ENCODE data around the gene EXOG. TPM values are rescaled to one million over a fixed set of nuclear protein-coding genes. Genes with fewer than 3 reads are reported as not detected.

Gene EXOG
- polyA plus RNA-seq, 1 donor = 17.4 TPM

DNA sequence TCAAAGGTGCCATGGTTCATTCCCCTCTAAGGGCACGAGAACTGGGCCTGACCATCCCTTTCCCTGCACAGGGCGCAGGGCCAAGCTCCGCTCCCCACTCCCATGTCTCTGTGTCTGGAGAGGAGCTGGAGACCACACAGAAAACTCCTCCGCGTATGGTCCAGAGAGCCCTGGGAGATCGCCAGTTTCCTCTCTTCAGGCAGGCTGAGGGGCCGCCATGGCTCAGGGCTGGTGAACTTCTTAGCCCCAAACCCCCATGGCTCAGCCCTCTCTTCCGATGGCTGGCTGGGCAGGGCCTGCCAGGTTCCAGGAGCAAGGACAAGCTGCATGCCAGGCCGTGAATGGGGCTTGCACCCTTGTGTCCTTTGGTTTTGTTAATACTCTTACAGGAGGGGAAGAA, 52.9 kb downstream of the EXOG start:
- no peak for DNase-seq

DNA sequence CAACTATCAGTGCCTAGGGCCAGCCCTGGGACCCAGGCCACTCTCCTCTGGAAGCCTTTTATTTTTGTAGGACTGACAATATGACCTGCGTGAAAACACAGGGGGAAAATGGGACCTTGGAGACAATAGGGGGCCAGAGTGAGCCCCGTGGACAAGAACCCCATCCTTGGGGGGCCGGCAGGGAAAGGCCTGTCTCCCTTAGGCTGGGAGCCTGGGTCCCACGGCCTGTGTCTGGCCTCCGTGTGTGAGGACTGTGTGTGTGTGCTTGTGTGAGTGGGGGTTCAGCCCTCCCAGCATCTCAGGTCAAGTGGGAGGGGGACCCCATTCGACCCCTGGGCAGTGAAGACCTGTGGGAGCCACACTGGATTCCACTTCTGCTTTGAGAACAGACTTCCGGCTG, 53.3 kb downstream of the EXOG start:
- no peak for DNase-seq

DNA sequence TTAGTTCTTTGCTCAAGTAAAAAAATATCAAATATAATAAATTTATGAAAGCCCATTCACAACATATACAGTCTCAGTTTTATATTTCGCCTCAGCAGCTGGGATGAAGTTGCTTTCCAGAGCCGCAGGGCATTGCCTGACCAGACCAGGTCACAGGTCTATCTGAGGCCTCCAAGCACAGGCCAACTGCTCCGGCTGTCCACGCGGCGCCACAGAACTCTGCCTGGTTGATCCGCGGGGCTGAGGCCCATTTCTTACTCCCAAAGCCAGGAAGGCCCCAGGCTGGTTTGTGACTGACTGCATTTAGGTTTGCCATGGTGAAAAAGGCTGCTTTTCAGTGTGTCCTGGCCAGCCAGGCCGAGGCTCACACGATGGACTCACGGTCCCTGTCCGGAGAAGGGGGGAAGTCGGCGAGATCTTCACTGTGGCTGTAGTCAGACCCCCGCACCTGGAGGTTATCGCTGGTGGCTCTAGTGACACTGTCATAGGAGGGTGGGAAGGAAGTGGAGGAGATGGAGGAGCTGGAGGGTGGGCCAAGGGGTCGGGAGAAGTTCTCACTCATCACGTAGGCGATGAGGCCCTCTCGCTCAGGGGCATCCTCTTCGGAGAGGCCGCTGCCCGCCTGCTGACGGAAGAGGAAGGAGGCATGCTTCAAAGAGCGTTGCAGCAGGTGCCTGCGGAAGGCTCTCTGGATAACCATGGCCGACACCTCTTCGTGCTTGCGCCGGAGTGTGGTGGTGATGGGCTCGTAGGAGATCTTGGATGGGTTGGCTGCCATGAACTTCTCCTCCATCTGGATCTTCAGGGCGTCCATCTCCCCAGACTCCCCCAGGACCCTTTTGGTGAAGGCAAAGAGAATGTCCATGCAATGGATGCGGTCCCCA, 54.1 kb downstream of the EXOG start:
- no peak for DNase-seq

DNA sequence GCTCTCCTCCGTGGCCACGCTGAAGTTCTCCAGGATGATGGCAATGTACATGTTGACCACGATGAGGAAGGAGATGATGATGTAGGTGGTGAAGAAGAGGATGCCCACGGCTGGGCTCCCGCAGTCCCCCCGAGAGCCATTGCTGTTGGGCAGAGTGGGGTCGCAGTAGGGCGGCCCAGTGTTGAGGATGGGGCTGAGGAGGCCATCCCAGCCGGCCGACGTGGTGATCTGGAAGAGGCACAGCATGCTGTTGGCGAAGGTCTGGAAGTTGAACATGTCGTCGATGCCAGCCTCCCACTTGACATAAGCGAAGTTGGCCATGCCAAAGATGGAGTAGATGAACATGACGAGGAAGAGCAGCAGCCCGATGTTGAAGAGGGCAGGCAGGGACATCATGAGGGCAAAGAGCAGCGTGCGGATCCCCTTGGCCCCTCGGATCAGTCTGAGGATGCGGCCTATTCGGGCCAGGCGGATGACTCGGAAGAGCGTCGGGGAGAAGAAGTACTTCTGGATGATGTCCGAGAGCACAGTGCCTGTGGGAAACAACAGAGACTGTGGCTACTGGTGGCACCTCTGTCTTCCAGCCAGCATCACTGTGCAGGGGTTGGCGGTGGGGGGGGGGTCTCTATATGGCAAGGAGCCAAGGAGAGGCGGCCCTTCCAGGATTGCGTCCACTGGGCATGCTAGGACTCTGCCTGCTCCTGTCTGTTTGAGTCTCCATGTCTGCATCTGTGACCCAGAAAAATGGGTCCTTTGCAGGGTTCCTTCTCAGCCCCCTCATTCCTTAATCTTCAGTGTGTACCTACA, 55.1 kb downstream of the EXOG start:
- no peak for DNase-seq

DNA sequence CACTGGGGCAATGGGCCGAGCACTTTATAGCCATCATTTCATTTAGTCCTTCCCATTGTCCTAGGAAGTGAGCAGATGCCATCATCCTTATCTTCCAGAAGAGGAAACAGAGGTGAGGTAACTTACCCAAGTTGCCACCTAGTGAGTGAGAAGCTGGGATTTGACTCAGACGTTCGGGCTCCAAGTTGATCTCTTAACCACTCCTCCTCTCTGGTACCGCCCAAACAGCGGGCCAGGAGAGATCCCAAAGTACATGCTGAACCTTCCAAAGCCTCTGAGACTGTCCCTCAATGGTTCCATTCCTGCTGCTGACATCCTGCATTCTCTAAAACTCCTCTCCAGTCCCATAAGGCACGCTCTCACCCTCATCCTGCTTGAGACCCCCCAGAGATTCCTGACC, 56.2 kb downstream of the EXOG start:
- no peak for DNase-seq

DNA sequence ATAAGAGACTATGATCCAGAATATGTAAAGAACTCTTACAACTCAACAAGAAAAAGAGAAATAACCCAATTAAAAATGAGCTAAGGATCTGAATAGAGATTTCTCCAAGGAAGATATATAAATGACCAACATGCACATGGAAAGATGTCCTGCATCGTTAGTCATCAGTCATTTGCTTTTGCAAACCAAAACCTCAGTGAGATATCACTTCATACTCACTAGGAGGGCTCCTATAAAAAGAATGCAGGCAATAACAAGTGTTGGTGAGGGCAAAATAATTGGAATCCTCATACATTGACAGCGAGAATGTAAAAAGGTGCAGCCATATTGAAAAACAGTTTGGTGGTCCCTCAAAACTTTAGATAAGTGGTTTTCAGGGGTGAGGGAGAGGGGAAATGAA, 56.9 kb downstream of the EXOG start:
- no peak for DNase-seq

DNA sequence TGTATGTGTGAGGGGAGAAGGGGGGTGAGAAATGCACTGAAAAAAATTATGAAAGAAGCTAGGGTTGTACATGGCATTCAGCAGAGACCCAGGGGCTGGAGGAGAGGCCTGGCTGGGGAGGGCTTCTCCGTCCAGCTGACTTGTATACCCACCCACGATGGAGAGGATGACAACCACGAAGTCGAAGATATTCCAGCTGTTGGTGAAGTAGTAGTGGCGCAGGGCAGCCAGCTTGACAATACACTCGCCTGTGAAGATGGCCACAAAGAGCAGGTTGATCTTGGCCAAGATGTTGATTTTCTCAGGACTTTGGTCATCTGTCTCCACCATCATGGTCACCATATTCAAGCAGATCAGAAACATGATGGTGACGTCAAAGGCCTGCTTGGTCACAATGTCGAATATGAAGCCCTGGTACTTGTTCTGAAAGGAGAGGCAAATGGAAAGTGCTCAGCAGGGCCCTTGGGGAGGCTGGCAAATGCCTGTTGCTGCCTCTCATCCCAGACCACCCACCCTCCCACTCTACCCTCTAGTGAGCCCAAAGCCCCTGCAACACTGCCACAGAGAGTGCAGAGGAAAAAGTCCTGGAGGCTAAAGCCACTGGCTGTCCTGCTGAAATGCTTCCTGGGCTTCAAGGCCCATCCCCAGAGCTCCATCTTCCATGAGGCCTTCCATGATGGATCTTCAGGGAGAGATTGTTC, 58.1 kb downstream of the EXOG start:
- no peak for DNase-seq

DNA sequence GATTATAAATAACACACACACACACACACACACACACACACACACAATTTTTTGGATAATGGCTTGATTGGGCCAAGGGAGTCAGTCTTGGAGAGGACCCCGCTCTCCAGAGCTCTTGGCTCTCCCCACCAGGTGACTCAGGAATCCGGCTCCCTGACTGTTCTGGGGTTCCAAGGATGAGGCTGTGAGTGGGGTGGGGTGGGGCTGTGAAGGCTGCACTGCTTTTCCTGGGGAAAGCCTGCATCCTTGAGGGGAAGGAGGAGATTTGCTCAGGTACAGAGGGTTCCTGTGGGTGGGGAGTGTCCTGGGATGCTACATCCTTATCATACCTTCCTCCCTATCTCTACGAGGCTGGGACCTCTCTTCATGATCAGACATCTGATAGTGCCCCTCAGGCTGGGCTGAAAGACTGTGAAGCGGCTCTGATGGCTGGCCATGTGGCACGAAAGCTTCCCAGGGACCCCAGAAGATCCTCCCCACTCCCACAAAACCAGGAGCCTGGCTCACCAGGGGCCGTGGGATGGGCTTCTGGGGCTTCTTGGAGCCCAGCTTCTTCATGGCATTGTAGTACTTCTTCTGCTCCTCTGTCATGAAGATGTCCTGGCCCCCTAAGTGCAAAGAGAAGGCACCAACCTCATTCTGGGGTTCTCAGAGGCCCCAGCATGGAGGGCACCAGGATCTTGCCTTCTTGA, 59.2 kb downstream of the EXOG start:
- no peak for DNase-seq

DNA sequence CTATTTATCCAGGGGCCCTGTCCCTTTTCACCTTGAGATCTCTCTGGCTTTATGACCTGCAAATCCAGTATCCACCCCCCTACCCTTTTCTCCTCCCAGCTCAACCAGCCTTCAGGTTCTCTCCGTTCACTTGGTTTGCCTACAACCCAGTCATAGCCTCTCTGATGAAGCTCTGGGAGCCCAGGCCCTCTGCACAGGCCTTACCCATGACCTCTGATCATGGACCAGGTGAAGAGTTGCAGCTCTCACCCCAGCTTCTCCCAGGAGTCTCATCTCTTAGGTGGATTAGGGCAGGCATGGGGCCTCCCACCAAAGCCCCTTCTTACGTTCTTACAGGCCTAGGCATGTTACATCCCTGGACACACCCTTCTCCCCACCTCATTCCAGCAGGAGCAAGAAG, 59.8 kb downstream of the EXOG start:
- no peak for DNase-seq

DNA sequence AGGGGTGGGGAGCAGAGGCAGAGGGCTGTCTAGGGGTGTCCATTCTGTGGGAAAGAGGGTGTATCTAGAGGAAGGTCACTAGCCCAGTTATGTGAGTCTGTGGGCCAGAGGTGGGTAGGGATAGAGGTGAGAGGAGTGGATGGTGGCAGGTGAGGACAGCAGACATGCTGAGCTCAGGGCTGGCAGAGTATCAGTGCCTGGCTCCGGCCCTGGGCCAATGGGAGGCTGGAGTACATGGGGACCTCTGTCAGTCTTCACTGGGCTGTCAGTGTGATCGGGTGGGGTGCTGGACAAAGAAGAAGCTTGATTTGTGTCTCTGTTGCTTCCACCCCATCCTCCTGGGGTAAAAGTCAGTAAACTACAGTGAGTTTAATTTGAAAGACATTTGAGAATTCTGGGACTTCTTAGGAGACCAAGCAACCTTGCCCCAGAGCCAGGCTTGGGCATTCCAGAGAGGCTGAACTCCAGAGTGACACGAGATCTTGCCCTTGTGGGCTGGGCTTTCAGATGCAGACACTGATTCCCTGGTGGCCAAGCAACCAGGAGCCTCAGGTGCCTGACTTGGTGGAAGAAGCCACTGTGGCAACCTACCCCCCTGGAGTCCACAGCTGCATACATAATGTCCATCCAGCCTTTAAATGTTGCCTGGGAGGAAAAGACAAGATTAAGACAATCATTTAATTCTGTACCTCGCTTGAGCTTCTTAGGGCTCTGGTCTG, 60.7 kb downstream of the EXOG start:
- no peak for DNase-seq

DNA sequence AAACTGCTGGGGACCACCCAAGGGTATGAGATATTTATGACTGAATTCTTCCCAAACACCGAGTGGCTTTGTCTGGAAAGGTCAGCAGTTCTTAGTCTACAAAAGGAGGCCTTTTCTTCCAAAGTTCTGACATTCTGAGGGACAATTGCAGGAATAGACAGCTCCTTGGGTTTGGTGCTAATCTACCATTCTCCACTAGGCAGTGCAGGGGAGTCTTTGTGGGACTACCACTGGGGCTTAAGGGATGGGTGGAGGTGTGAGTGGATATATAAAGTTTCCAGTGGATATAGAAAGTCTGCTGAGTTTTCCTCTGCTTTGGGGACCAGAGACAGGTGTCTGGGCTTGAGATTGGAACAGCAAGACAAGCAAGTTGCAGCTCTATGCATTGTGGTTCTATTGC, 62.7 kb downstream of the EXOG start:
- DNase-seq = no peak

DNA sequence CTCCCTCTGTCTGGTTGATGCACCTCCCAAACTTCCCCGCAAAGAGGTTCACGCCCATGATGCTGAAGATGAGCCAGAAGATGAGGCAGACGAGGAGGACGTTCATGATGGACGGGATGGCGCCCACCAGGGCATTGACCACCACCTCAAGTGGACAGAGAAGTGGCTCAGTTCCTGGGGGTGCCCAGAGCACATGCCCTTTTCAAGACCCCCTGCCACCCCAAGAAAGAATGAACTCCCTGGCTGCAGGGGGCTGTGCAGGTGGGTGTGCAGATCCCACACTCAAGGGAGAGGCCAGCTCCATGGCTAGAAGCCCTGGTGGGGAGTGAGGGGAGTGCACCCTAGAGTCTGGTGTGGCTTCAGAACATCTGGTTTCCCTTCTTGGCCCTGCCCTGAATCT, 64.1 kb downstream of the EXOG start:
- DNase-seq = no peak

DNA sequence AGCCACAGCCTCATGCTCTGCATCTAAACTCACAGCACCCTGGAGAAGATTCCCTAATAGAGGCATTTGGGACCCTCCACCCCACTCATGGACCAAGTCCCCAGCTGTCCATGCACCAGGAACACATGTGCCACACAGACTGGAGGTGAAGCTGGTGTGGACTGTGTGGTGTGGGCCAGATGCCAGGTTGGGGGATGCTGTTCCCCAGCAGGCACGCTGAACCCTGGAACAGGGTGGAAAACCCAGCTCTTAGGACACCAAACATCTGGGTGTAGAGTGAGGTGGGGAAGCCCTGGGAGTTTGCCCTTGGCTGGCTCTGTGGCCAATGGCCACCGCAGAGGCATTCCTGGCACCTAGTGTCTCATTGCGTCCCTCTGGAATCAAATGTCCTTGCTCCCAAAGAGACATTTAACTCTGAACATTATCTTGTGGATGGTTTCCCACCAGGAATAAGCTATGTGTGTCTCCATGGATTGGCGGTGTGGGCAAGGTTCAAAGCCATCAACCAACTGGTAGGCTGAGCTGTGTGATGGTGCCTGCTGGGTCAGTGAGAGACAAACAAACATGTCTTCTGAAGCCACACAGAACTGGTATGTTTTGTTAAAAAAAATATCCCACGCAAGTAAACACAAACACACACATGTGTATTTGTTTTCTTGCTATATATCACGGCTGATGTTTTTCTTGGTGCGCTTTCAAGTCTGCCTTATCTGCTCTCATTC, 65.0 kb downstream of the EXOG start:
- no peak for DNase-seq

DNA sequence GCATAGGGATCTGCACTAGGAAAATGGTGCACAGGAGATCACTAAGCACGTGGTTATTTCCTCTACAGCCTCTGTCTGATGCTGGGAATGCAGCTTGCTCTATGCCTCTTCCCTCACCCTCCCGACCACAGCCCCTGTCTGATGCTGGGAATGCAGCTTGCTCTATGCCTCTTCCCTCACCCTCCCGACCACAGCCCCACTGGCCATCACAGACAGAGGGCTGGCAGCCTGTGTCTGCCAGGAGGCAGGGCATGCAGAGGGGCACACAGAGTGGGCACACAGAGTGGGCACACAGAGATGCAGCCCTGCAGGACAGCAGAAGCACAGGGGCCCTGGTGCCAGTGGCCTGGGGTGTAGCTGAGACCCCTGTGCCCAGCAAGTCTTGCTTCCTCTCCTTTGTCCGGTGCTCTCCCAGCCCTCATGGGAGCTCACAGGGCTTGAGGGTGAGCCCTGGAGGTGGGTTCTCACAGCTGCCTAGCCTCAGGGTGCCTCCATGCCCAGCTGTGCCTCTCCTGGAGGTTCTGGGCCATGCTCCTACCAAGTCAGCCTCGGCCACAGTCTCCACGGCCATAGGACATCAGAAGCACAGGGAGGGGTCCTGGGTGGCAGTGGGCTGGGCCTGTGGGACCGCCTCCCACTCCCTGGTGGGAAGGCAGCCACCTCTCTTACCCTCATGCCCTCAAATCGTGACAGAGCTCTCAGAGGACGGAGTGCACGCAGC, 65.8 kb downstream of the EXOG start:
- no peak for DNase-seq

DNA sequence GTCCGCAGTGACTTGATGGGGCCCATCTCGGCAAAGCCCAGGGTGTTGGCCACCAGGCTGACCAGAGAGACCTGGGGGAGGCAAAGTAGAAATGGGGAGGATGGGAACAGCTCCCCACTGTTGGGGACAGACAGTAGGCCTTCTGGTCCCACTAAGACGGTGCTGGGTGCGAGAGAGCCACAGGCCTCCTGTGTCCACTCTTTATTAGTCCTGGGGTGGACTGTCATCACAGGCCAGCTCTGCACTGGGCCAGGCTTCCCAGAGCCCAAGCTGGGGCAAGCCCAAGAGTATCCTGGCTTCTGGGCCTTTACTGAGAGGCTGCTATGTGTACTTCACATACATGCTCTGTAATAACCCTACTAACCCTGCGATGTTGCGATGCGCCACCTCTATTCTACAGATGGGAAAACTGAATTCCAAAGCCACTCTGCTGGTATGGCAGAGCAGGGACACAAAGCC, 66.4 kb downstream of the EXOG start:
- DNase-seq = no peak

DNA sequence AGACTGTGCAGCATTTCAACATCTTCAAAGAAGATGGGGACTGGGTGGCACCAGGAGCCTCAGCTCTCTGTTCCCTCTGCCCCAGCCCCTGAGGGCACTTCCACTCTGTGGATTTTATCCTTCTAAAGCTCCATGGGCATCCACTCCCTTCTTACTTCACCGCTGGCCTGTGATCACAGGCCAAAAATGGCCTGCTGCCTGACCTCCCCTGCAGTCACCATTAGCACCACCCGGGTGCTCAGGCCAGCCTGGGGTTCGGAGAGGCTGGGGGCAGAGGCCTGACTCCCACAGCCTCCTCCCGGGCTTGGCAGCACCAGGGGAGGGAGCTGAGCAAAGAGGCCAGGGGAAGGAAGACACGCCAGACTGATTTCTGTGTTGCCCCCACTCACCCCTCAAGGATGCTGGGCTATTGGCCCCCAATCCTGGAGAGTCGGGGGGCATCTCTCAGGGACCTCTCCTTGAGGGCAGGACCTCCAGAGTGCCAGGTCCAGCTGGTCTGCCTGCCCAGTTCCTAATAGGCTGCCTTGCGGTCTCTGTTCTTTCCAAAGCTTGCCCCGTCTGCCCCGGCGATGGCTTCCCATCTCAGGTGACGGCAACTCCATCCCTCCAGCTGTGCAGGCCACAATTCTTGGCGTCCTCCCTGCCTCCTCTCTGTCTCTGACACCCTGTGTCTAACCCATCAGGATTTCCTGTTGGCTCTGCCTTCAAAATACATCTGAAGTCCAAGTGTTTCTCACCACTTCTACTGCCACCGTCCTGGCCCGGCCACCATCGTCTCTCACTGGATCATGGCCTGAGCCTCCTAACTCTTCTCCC, 67.1 kb downstream of the EXOG start:
- no peak for DNase-seq

DNA sequence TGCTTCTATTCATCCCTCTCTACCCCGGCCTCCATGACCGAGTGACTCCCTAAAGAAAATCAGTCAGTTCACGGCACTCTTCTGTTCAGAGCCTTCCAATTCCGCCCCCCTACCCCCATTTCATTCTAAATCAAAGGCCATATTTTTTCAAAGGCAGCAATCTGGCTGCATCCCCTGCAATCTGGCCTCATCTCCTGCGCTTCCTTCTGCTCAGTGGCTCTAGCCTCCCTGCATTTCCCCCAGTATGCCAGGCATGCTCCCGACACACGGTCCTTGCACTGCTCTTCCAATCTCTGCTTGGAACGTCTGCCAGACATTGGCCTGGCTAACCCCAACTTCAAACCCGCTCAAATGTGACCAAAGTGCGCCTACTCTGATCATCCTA, 67.7 kb downstream of the EXOG start:
- no peak for DNase-seq

DNA sequence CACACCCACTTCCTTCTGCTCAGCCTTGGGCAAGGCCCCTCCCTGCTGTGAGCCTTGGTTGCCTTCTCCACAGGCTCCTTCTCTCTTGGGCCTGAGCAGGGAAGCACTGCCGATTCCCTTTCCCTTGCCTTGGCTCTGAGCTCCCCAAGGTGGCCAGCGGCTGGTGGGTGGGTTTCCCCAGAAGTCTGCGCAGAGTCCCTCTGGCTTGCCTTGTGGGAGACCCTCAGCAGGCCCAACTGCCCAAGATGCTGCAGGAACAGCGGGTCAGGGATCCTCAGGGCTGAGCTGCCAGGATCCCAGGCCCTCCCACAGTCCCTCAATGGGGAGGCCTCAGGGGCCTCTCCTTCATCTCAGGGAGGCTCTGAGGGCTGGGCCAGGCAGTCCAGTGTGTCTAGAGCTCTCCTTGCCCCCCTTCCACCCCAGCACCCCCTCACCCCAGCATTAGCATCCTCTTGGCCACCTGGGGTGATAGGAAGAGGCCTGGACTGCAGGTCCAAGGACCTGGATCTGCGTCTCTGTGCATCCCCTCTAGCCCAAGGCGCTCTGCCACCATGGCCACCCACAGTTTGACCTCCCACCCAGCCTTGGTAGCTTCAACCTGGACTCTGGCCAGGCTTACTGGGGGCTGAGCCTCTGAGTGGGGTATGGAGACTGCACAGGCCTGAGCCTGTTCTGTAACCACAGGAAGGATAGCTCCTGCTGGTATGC, 68.6 kb downstream of the EXOG start:
- no peak for DNase-seq

Data from hindlimb muscle (tissue), 1 donor.